ENCODE data around the gene ATP5MG.

GRCh38 chr11:118383657-118384056 lies 17.7 kb upstream of the ATP5MG start:
- TF ChIP-seq POLR2A (IDR thresholded peaks at IDR 0.05): no peak
- TF ChIP-seq CTCF (IDR thresholded peaks at IDR 0.05): no peak
